HepG2 (cell line): Measurements from ENCODE around the gene MYL6B.

Experiments
- CTCF ChIP-seq: sonication (generic); formaldehyde crosslinking; IDR thresholded peaks from 2 replicates; pipeline ENCODE4 v1.5.0; 2020; ENCODE audit warnings: mild to moderate bottlenecking, missing genetic modification reagents, moderate library complexity
- FOXP1 ChIP-seq, 2 experiments: fragments of 450-650 bp in 1 of 2; IDR thresholded peaks; 2 replicates each; pipeline ENCODE4 v1.6.1; 2017 to 2018; ENCODE audit warnings: antibody characterized with exemption in 1 of 2
- NFRKB ChIP-seq: fragments of 450-650 bp; IDR thresholded peaks from 2 replicates; pipeline ENCODE4 v1.6.1; 2017
- RAD21 ChIP-seq: fragments of 450-650 bp; formaldehyde crosslinking; IDR thresholded peaks from 2 replicates; pipeline ENCODE4 v1.5.0; 2020; ENCODE audit warnings: mild to moderate bottlenecking
- TCF7L2 ChIP-seq: IDR thresholded peaks from 2 replicates; pipeline ENCODE4 v1.6.1; 2011; ENCODE audit warnings: mild to moderate bottlenecking, low read depth, low read length, moderate library complexity
- ZNF121 ChIP-seq: sonication (generic); formaldehyde crosslinking; IDR thresholded peaks from 2 replicates; pipeline ENCODE4 v1.5.0; 2020; ENCODE audit warnings: mild to moderate bottlenecking, missing genetic modification reagents
- ZNF18 ChIP-seq: sonication (generic); formaldehyde crosslinking; IDR thresholded peaks from 2 replicates; pipeline ENCODE4 v1.8.0; 2022; ENCODE audit warnings: mild to moderate bottlenecking, missing genetic modification reagents; ENCODE audit not compliant: insufficient replicate concordance
- TF ChIP-seq, protein P1 (sequence below): IDR thresholded peaks from 2 replicates; pipeline ENCODE4 v1.6.1; 2016
- TF ChIP-seq, protein P2 (sequence below), 2 experiments: IDR thresholded peaks; 2 replicates each; pipeline ENCODE4 v1.6.1; 2011 to 2012; ENCODE audit warnings: low read length in 2 of 2, borderline replicate concordance in 1 of 2, low read depth in 1 of 2, mild to moderate bottlenecking in 1 of 2, moderate library complexity in 1 of 2
- TF ChIP-seq, protein P3 (sequence below): sonication (generic); formaldehyde crosslinking; IDR thresholded peaks from 2 replicates; pipeline ENCODE4 v1.5.1; 2020; ENCODE audit warnings: mild to moderate bottlenecking, missing genetic modification reagents, moderate library complexity

DNA sequence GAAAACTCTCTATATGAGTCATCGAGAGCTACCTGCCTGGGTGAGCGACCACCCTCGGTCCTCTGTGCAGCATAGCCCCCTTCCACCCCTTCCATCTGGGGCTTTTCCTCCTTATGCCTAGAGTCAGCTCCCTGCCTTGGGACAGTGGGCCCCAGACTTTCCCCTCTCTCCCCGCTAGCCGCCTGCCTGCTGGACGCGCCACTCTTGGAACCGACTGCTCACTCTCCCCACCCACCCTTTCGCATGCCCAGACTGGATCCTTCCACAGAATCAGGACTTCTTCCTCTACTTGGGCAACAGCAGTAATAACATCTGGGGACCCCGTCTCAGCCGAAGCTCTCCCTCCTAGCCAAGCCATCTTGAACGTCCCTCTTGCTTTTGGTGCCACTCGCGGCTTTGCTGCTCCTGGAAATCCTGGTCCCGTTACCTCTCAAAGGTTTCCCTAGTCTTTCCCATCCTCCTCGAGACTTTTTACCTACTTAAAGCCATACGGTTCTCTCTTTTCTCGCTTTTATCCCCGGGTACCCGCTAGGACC lies 23.6 kb upstream of the MYL6B start:
- TF ChIP-seq, protein P1, sequence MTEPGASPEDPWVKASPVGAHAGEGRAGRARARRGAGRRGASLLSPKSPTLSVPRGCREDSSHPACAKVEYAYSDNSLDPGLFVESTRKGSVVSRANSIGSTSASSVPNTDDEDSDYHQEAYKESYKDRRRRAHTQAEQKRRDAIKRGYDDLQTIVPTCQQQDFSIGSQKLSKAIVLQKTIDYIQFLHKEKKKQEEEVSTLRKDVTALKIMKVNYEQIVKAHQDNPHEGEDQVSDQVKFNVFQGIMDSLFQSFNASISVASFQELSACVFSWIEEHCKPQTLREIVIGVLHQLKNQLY (CRISPR knock-in tag) = no peak
- TF ChIP-seq ZNF121 (CRISPR knock-in tag) = no peak
- TF ChIP-seq FOXP1 (IDR thresholded peaks at IDR 0.05) = no peak
- TF ChIP-seq FOXP1 (CRISPR knock-in tag; IDR thresholded peaks at IDR 0.05) = no peak
- no peak for TF ChIP-seq TCF7L2
- no peak for TF ChIP-seq RAD21
- no peak for TF ChIP-seq CTCF (CRISPR knock-in tag)
- TF ChIP-seq, protein P2, sequence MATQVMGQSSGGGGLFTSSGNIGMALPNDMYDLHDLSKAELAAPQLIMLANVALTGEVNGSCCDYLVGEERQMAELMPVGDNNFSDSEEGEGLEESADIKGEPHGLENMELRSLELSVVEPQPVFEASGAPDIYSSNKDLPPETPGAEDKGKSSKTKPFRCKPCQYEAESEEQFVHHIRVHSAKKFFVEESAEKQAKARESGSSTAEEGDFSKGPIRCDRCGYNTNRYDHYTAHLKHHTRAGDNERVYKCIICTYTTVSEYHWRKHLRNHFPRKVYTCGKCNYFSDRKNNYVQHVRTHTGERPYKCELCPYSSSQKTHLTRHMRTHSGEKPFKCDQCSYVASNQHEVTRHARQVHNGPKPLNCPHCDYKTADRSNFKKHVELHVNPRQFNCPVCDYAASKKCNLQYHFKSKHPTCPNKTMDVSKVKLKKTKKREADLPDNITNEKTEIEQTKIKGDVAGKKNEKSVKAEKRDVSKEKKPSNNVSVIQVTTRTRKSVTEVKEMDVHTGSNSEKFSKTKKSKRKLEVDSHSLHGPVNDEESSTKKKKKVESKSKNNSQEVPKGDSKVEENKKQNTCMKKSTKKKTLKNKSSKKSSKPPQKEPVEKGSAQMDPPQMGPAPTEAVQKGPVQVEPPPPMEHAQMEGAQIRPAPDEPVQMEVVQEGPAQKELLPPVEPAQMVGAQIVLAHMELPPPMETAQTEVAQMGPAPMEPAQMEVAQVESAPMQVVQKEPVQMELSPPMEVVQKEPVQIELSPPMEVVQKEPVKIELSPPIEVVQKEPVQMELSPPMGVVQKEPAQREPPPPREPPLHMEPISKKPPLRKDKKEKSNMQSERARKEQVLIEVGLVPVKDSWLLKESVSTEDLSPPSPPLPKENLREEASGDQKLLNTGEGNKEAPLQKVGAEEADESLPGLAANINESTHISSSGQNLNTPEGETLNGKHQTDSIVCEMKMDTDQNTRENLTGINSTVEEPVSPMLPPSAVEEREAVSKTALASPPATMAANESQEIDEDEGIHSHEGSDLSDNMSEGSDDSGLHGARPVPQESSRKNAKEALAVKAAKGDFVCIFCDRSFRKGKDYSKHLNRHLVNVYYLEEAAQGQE (IDR thresholded peaks at IDR 0.05; ENCODE audit: borderline replicate concordance in 1 of 2, low read depth in 1 of 2, low read length in 2 of 2) = no peak
- no peak for TF ChIP-seq NFRKB
- TF ChIP-seq, protein P3, sequence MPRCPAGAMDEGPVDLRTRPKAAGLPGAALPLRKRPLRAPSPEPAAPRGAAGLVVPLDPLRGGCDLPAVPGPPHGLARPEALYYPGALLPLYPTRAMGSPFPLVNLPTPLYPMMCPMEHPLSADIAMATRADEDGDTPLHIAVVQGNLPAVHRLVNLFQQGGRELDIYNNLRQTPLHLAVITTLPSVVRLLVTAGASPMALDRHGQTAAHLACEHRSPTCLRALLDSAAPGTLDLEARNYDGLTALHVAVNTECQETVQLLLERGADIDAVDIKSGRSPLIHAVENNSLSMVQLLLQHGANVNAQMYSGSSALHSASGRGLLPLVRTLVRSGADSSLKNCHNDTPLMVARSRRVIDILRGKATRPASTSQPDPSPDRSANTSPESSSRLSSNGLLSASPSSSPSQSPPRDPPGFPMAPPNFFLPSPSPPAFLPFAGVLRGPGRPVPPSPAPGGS = no peak
- no peak for TF ChIP-seq ZNF18 (CRISPR knock-in tag)
